ENCODE measurements around the gene FOSL2.
A peak's percentile ranks its signal among the peaks of the same experiment; 100 is the strongest.

Gene FOSL2

GRCh38 chr2:28356095-28356911 is 36.4 kb upstream of the FOSL2 start:
- FAIRE-seq: no peak
- DNase-seq (ENCODE audit: insufficient read length, low spot score): no peak

GRCh38 chr2:28357055-28357454 is 35.6 kb upstream of the FOSL2 start:
- FAIRE-seq: no peak
- no peak for DNase-seq (ENCODE audit: insufficient read length, low spot score)

- FAIRE-seq (no peak), DNase-seq (ENCODE audit: insufficient read length, low spot score) (no peak)
Measured at GRCh38 chr2:28357948-28358667, 34.5 kb upstream of the FOSL2 start.

- DNase-seq (ENCODE audit: insufficient read length, low spot score) (no peak), FAIRE-seq (no peak)
Measured at GRCh38 chr2:28358668-28359201, 33.9 kb upstream of the FOSL2 start.

GRCh38 chr2:28359222-28360057 is 33.2 kb upstream of the FOSL2 start:
- FAIRE-seq: no peak
- DNase-seq (ENCODE audit: insufficient read length, low spot score): no peak

- no peak for DNase-seq (ENCODE audit: insufficient read length, low spot score)
- FAIRE-seq: no peak
Measured at GRCh38 chr2:28360058-28360717, 32.5 kb upstream of the FOSL2 start.

GRCh38 chr2:28360718-28361293 is 31.9 kb upstream of the FOSL2 start:
- FAIRE-seq: peak; percentile 60
- peak; percentile 74 for DNase-seq (ENCODE audit: insufficient read length, low spot score)

- FAIRE-seq: peak; percentile 51
- no peak for DNase-seq (ENCODE audit: insufficient read length, low spot score)
Measured at GRCh38 chr2:28361991-28362710, 30.5 kb upstream of the FOSL2 start.

GRCh38 chr2:28362991-28363521 is 29.6 kb upstream of the FOSL2 start:
- FAIRE-seq: peak; percentile 13
- DNase-seq (ENCODE audit: insufficient read length, low spot score): no peak

GRCh38 chr2:28363686-28364280 is 28.9 kb upstream of the FOSL2 start:
- no peak for DNase-seq (ENCODE audit: insufficient read length, low spot score)
- FAIRE-seq: no peak

GRCh38 chr2:28364610-28365009 is 28.0 kb upstream of the FOSL2 start:
- DNase-seq (ENCODE audit: insufficient read length, low spot score) (no peak), FAIRE-seq (no peak)

GRCh38 chr2:28365158-28365557 is 27.5 kb upstream of the FOSL2 start:
- FAIRE-seq (no peak), DNase-seq (ENCODE audit: insufficient read length, low spot score) (no peak)

- no peak for FAIRE-seq
- DNase-seq (ENCODE audit: insufficient read length, low spot score): no peak
Measured at GRCh38 chr2:28366149-28366495, 26.5 kb upstream of the FOSL2 start.

GRCh38 chr2:28366496-28367282 is 26.0 kb upstream of the FOSL2 start:
- peak; percentile 67 for FAIRE-seq
- DNase-seq (ENCODE audit: insufficient read length, low spot score): no peak

- no peak for DNase-seq (ENCODE audit: insufficient read length, low spot score)
- FAIRE-seq: no peak
Measured at GRCh38 chr2:28367667-28368356, 24.8 kb upstream of the FOSL2 start.

- FAIRE-seq: no peak
Measured at GRCh38 chr2:28368357-28368798, 24.3 kb upstream of the FOSL2 start.

GRCh38 chr2:28369358-28369757 is 23.3 kb upstream of the FOSL2 start:
- FAIRE-seq (no peak), DNase-seq (ENCODE audit: insufficient read length, low spot score) (no peak)

More at GRCh38 chr2:28368357-28368798, 24.3 kb upstream of the FOSL2 start:
- no peak for DNase-seq (ENCODE audit: insufficient read length, low spot score)
